ENCODE results near the gene ISM1.

ISM1 gene

GRCh38 chr20:13256606-13257005 lies 35.5 kb downstream of the ISM1 start:
- Histone ChIP-seq H3K9me3 (ENCODE audit: control insufficient read depth, low read length) (no peaks in the 10 kb centered on the region), H3K4me1 (no peaks in the 10 kb centered on the region), H3K9ac (no peak overlapping the region), H3K27ac (no peak overlapping the region), H3K4me3 (ENCODE audit: low read depth, low read length) (no peak overlapping the region), H3K36me3 (ENCODE audit: control insufficient read depth, insufficient read depth, low read length) (no peaks in the 10 kb centered on the region), H2AFZ (no peak overlapping the region), H3K27me3 (ENCODE audit: control insufficient read depth, insufficient read depth, low read length) (no peaks in the 10 kb centered on the region), H3K79me2 (no peaks in the 10 kb centered on the region), H3K4me2 (ENCODE audit: low read length) (no peak overlapping the region)
- no peak for TF ChIP-seq CTCF (IDR thresholded peaks at IDR 0.05)

- no peak overlapping the region for H3K4me3 ChIP-seq (ENCODE audit: low read depth, low read length)
- H2AFZ ChIP-seq, result no peak overlapping the region
- H3K9me3 ChIP-seq (ENCODE audit: control insufficient read depth, low read length), result no peaks in the 10 kb centered on the region
- no peaks in the 10 kb centered on the region for H3K79me2 ChIP-seq
- H3K4me1 ChIP-seq, result peaks cover 8% of the 10 kb centered on the region
- no peaks in the 10 kb centered on the region for H3K36me3 ChIP-seq (ENCODE audit: control insufficient read depth, insufficient read depth, low read length)
- no peaks in the 10 kb centered on the region for H3K27me3 ChIP-seq (ENCODE audit: control insufficient read depth, insufficient read depth, low read length)
- no peak overlapping the region for H3K4me2 ChIP-seq (ENCODE audit: low read length)
- no peak overlapping the region for H3K27ac ChIP-seq
- no peak overlapping the region for H3K9ac ChIP-seq
- no peak for TF ChIP-seq CTCF (IDR thresholded peaks at IDR 0.05)
Observed at GRCh38 chr20:13259921-13260320, 38.8 kb downstream of the ISM1 start.

- Histone ChIP-seq H3K79me2 (no peaks in the 10 kb centered on the region), H3K4me1 (peaks cover 8% of the 10 kb centered on the region), H2AFZ (no peak overlapping the region), H3K4me3 (ENCODE audit: low read depth, low read length) (no peak overlapping the region), H3K27me3 (ENCODE audit: control insufficient read depth, insufficient read depth, low read length) (no peaks in the 10 kb centered on the region), H3K9me3 (ENCODE audit: control insufficient read depth, low read length) (no peaks in the 10 kb centered on the region), H3K27ac (no peak overlapping the region), H3K4me2 (ENCODE audit: low read length) (no peak overlapping the region), H3K9ac (no peak overlapping the region), H3K36me3 (ENCODE audit: control insufficient read depth, insufficient read depth, low read length) (no peaks in the 10 kb centered on the region)
- no peak for TF ChIP-seq CTCF (IDR thresholded peaks at IDR 0.05)
Observed at GRCh38 chr20:13260650-13261279, 39.7 kb downstream of the ISM1 start.

- Histone ChIP-seq H3K4me2 (ENCODE audit: low read length) (no peak overlapping the region), H3K27me3 (ENCODE audit: control insufficient read depth, insufficient read depth, low read length) (no peaks in the 10 kb centered on the region), H3K79me2 (no peaks in the 10 kb centered on the region), H3K9ac (no peak overlapping the region), H3K27ac (no peak overlapping the region), H2AFZ (no peak overlapping the region), H3K9me3 (ENCODE audit: control insufficient read depth, low read length) (no peaks in the 10 kb centered on the region), H3K4me1 (peaks cover 8% of the 10 kb centered on the region), H3K4me3 (ENCODE audit: low read depth, low read length) (no peak overlapping the region), H3K36me3 (ENCODE audit: control insufficient read depth, insufficient read depth, low read length) (no peaks in the 10 kb centered on the region)
- peak; percentile 75 for TF ChIP-seq CTCF (IDR thresholded peaks at IDR 0.05)
Observed at GRCh38 chr20:13261460-13262301, 40.6 kb downstream of the ISM1 start.
